PC-3 (cell line): ENCODE data around the gene KDM1A. TPM values are rescaled to one million over a fixed set of nuclear protein-coding genes. Genes with fewer than 3 reads are reported as not detected.
"Not testable (repeated sequence)": the region's sequence is repeated elsewhere in the genome, so short reads cannot be mapped to it uniquely, and the experiment has no call there.

Experiments
- ATAC-seq: fragments of 200-7000 bp; cut with Tn5 transposase; 2 replicates; pipeline ENCODE4 v1.9.1; 2020; ENCODE audit warnings: mild to moderate bottlenecking, moderate library complexity
- BruUV-seq: library from RNA; stranded (reverse); fragments of 400-500 nt; replicated peaks from 2 replicates; lab custom pipeline; 2021; lab: Mats Ljungman, UMichigan
- CTCF ChIA-PET: fragments of 300-600 bp; sonication (Branson Sonifier 250); formaldehyde crosslinking; loops from one replicate; lab custom pipeline; 2022; ENCODE audit warnings: antibody characterized with exemption; lab: Charles Lee
- POLR2A ChIA-PET: fragments of 300-600 bp; sonication (Branson Sonifier 250); formaldehyde crosslinking; loops from one replicate; lab custom pipeline; 2022; ENCODE audit warnings: antibody characterized with exemption; ENCODE audit not compliant: unreplicated experiment; lab: Charles Lee
- DNase-seq: peaks from one replicate; pipeline ENCODE4 v3.0.0-alpha.2; 2015
- H2AFZ ChIP-seq: fragments of 300-600 bp; sonication (generic); 2 replicates; pipeline ENCODE4 v1.6.0; 2016; ENCODE audit warnings: antibody characterized with exemption, low read length
- H3F3A ChIP-seq: fragments of 300-600 bp; sonication (generic); one replicate; pipeline ENCODE4 v1.6.0; 2017; ENCODE audit warnings: antibody characterized with exemption, low read length, control low read depth, mild to moderate bottlenecking; ENCODE audit not compliant: unreplicated experiment
- H3K27ac ChIP-seq: fragments of 300-600 bp; sonication (generic); 2 replicates; pipeline ENCODE4 v1.5.1; 2016; ENCODE audit warnings: mild to moderate bottlenecking, low read length
- H3K27me3 ChIP-seq: fragments of 300-600 bp; sonication (generic); 2 replicates; pipeline ENCODE4 v1.6.1; 2016; ENCODE audit warnings: low read length, mixed read lengths
- H3K36me3 ChIP-seq: fragments of 300-600 bp; sonication (generic); 2 replicates; pipeline ENCODE4 v1.6.1; 2016; ENCODE audit warnings: low read depth, mixed run types, low read length, mixed read lengths
- H3K4me1 ChIP-seq: fragments of 300-600 bp; sonication (generic); 2 replicates; pipeline ENCODE4 v1.5.1; 2016; ENCODE audit warnings: low read length; ENCODE audit not compliant: insufficient read depth
- H3K4me2 ChIP-seq: fragments of 300-600 bp; sonication (generic); 2 replicates; pipeline ENCODE4 v1.6.0; 2016; ENCODE audit warnings: low read length
- H3K4me3 ChIP-seq: fragments of 300-600 bp; sonication (generic); 2 replicates; pipeline ENCODE4 v1.5.1; 2016; ENCODE audit warnings: mild to moderate bottlenecking, low read length, mixed read lengths
- H3K79me2 ChIP-seq: fragments of 300-600 bp; sonication (generic); 2 replicates; pipeline ENCODE4 v1.6.1; 2017; ENCODE audit warnings: low read length, mixed read lengths
- H3K9ac ChIP-seq: fragments of 300-600 bp; sonication (generic); 2 replicates; pipeline ENCODE4 v1.6.0; 2016; ENCODE audit warnings: mild to moderate bottlenecking, low read length
- H3K9me2 ChIP-seq: fragments of 300-600 bp; sonication (generic); replicated peaks from 2 replicates; pipeline ENCODE4 v1.6.1; 2016; ENCODE audit warnings: mixed run types, low read length, mixed read lengths
- H3K9me3 ChIP-seq: fragments of 300-600 bp; sonication (generic); 2 replicates; pipeline ENCODE4 v1.6.1; 2016; ENCODE audit warnings: low read length, mixed read lengths
- H4K20me1 ChIP-seq: fragments of 300-600 bp; sonication (generic); 2 replicates; pipeline ENCODE4 v1.6.1; 2016; ENCODE audit warnings: low read length, mixed read lengths
- CTCF ChIP-seq: fragments of 300-600 bp; sonication (generic); conservative IDR thresholded peaks from 2 replicates; pipeline ENCODE4 v1.5.1; 2017; ENCODE audit warnings: antibody characterized with exemption, low read depth, mild to moderate bottlenecking, low read length
- EZH2 ChIP-seq: fragments of 300-600 bp; sonication (generic); IDR thresholded peaks from one replicate; pipeline ENCODE4 v1.6.1; 2017; ENCODE audit warnings: antibody characterized with exemption, mild to moderate bottlenecking, low read length; ENCODE audit not compliant: unreplicated experiment
- EZH2phosphoT487 ChIP-seq: fragments of 300-600 bp; sonication (generic); IDR thresholded peaks from 2 replicates; pipeline ENCODE4 v1.6.1; 2018; ENCODE audit warnings: mild to moderate bottlenecking, antibody characterized with exemption, low read length, borderline replicate concordance
- intact Hi-C: fragments of 100-400 bp; cut with micrococcal nuclease; formaldehyde crosslinking; loops from 2 replicates; pipeline ENCODE4 v1.9.0; 2023
- total RNA-seq: library from RNA; depleted of rRNA; stranded (reverse); fragments of >200 nt; gene quantifications from 2 replicates; pipeline ENCODE4 v1.2.3, GENCODE V29; 2014

Gene KDM1A
- total RNA-seq, 1 experiment from 2014 or later, result 186 TPM

DNA sequence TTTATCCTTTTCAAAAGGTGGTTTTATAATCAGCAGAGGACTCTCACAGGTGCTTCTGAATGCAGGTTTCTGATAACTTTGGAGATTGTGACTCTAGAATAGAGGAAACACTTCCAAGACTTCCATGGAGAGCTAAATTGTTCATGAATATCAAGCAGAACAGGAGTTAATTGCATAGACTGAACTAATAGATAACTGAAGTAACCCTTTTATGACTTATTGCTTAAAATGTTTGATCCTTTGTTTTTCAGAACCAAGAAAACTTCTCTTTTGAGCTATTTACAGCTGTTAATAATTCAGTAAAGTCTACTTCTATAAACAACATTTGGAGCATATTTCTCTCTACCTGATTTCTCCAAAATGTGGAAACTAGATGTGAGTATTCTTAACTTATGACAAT lies 23.5 kb upstream of the KDM1A start:
- ChIA-PET CTCF (no interaction called here), POLR2A (interaction anchor here (0.6 kb wide), 1 partner anchor 24 kb away, joined by 3 read pairs; the partner anchor contains the start of gene KDM1A)
- H3K27me3 ChIP-seq, result no peaks in the 10 kb centered on the region
- H3K27ac ChIP-seq, result no peak overlapping the region
- no peaks in the 10 kb centered on the region for H3K4me1 ChIP-seq
- H3K4me3 ChIP-seq, result no peak overlapping the region
- H2AFZ ChIP-seq, result no peak overlapping the region
- no peaks in the 10 kb centered on the region for H3K79me2 ChIP-seq
- intact Hi-C loops, result no loop called here
- DNase-seq (no peak), ATAC-seq (no peak)
- no TSS peak for BruUV-seq
- no peak overlapping the region for H3K4me2 ChIP-seq
- no peaks in the 10 kb centered on the region for H3K9me2 ChIP-seq
- no peaks in the 10 kb centered on the region for H4K20me1 ChIP-seq
- peaks cover 19% of the 10 kb centered on the region; the same call in 1 of the 2 replicates for H3K36me3 ChIP-seq
- H3F3A ChIP-seq, result no peaks in the 10 kb centered on the region
- H3K9ac ChIP-seq, result no peak overlapping the region
- TF ChIP-seq EZH2phosphoT487 (no peak), CTCF (no peak), EZH2 (no peak)
- peaks cover 19% of the 10 kb centered on the region for H3K9me3 ChIP-seq

DNA sequence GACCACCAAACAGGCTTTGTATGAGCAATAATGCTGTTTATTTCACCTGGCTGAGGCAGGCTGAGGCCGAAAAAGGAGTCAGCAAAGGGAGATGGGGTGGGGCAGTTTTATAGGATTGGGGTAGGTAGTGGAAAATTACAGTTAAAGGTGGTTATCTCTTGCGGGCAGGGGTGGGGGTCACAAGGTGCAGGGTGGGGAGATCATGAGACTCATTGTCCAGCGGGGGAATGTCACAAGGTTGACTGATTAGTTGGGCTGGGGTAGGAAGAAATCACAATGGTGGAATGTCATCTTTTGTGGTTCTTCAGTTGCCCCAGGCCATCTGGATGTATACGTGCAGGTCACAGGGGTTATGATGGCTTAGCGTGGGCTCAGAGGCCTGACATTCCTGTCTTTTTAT lies 21.7 kb upstream of the KDM1A start:
- H4K20me1 ChIP-seq, H3K79me2 ChIP-seq, H3K4me2 ChIP-seq, CTCF ChIA-PET, H3K4me1 ChIP-seq, H3F3A ChIP-seq, H3K27me3 ChIP-seq, intact Hi-C loops, BruUV-seq, H3K27ac ChIP-seq, ATAC-seq, H3K9me2 ChIP-seq, H3K4me3 ChIP-seq, POLR2A ChIA-PET, H2AFZ ChIP-seq, H3K9ac ChIP-seq, DNase-seq: not testable (repeated sequence)
- Histone ChIP-seq H3K9me3 (peaks cover 19% of the 10 kb centered on the region), H3K36me3 (peaks cover 16% of the 10 kb centered on the region; the same call in 1 of the 2 replicates)

GRCh38 chr1:23000133-23000532 lies 19.1 kb upstream of the KDM1A start:
- H2AFZ ChIP-seq, BruUV-seq, DNase-seq, H3K4me3 ChIP-seq, H3K4me2 ChIP-seq, intact Hi-C loops, POLR2A ChIA-PET, ATAC-seq, H3K9me2 ChIP-seq, CTCF ChIA-PET, H4K20me1 ChIP-seq, H3K27ac ChIP-seq, H3K79me2 ChIP-seq, H3F3A ChIP-seq, H3K36me3 ChIP-seq, H3K9ac ChIP-seq, H3K27me3 ChIP-seq: not testable (repeated sequence)
- Histone ChIP-seq H3K4me1 (peaks cover 19% of the 10 kb centered on the region), H3K9me3 (peaks cover 10% of the 10 kb centered on the region)

GRCh38 chr1:23002218-23002617 lies 17.1 kb upstream of the KDM1A start:
- H3K9me2 ChIP-seq, H3K27me3 ChIP-seq, intact Hi-C loops, H3K9me3 ChIP-seq, H3K4me2 ChIP-seq, ATAC-seq, H2AFZ ChIP-seq, H3K4me3 ChIP-seq, H3K36me3 ChIP-seq, CTCF ChIA-PET, DNase-seq, H3K27ac ChIP-seq, H3K9ac ChIP-seq, H3F3A ChIP-seq, BruUV-seq, H3K79me2 ChIP-seq, POLR2A ChIA-PET, H4K20me1 ChIP-seq: not testable (repeated sequence)
- peaks cover 19% of the 10 kb centered on the region for H3K4me1 ChIP-seq
